Urinary bladder (tissue), 4 donors: ENCODE results near the gene BICD1. TPM values are rescaled to one million over a fixed set of nuclear protein-coding genes. Genes with fewer than 3 reads are reported as not detected.
"Not testable (repeated sequence)": the region's sequence is repeated elsewhere in the genome, so short reads cannot be mapped to it uniquely, and the experiment has no call there.

Experiments
- DNase-seq: peaks from one replicate; pipeline ENCODE4 v3.0.0-alpha.2; 2015; ENCODE audit errors: extremely low spot score
- H3K27ac ChIP-seq: one replicate; pipeline ENCODE4 v1.5.1; 2013; ENCODE audit warnings: low read depth, mild to moderate bottlenecking, moderate library complexity
- H3K36me3 ChIP-seq: one replicate; pipeline ENCODE4 v1.6.1; 2013; ENCODE audit warnings: mild to moderate bottlenecking, moderate library complexity; ENCODE audit not compliant: insufficient read depth
- H3K4me1 ChIP-seq: one replicate; pipeline ENCODE4 v1.6.1; 2013; ENCODE audit warnings: mild to moderate bottlenecking, moderate library complexity; ENCODE audit not compliant: insufficient read depth
- H3K4me3 ChIP-seq: one replicate; pipeline ENCODE4 v1.5.1; 2013; ENCODE audit warnings: low read depth, low read length
- WGBS: extraction: QIAGEN DNeasy Blood & Tissue Kit; methylation state at CpG from one replicate; pipeline ENCODE4 v1.1.7; 2013; 5-methylcytosine and 5-hydroxymethylcytosine counted together
- polyA plus RNA-seq: library from polyadenylated mRNA; stranded (reverse); fragments of 200-250 nt; gene quantifications from one replicate; pipeline ENCODE4 v1.2.3, GENCODE V29; 2013
- total RNA-seq: library from RNA; depleted of rRNA; stranded (reverse); fragments of >200 nt; gene quantifications from one replicate; pipeline ENCODE4 v1.2.3, GENCODE V29; 2014
- donor health status: healthy with polysubstance abuse.
- donor health status: healthy.

BICD1 gene
- total and polyA plus RNA-seq, 2 donors, result 8.8 to 38.1 TPM

- H3K27ac ChIP-seq, result no peak overlapping the region
- no peak for DNase-seq
- no peaks in the 10 kb centered on the region for H3K4me1 ChIP-seq
- 97% methylated on average over 3 of the region's 3 CpGs for WGBS
- H3K36me3 ChIP-seq, result no peaks in the 10 kb centered on the region
- no peak overlapping the region for H3K4me3 ChIP-seq
These were observed 21.9 kb upstream of the BICD1 start for GRCh38 chr12:32084753-32085152.

DNA sequence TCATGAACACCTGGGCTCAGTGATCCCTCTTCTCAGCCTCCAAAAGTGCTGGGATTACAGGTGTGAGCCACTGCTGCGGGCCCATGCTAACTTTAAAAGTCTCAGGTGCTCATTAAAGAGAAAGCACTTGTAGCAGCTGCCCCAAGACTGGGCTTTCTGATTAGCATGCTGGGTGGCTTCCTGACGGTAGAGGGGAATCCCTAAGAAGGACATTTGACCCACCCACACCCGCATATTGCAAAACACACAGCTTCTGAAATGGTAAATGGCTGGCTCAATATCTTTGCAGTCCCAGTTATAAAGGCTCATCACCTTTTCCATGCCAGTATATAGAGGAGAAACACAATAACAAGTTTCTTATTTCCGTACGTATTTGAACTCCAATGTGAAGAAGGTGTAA lies 19.3 kb upstream of the BICD1 start:
- DNase-seq, result no peak
- Histone ChIP-seq H3K36me3 (no peaks in the 10 kb centered on the region), H3K4me3 (no peak overlapping the region), H3K27ac (no peak overlapping the region), H3K4me1 (no peaks in the 10 kb centered on the region)
- WGBS, result 73% methylated on average over 5 of the region's 5 CpGs

GRCh38 chr12:32089156-32089555 lies 17.5 kb upstream of the BICD1 start:
- Histone ChIP-seq H3K36me3 (no peaks in the 10 kb centered on the region), H3K4me1 (no peaks in the 10 kb centered on the region), H3K27ac (no peak overlapping the region), H3K4me3 (no peak overlapping the region)
- WGBS, result 85% methylated on average over 5 of the region's 5 CpGs
- DNase-seq, result no peak

- 82% methylated on average over 3 of the region's 3 CpGs for WGBS
- no peaks in the 10 kb centered on the region for H3K4me1 ChIP-seq
- H3K27ac ChIP-seq, result no peak overlapping the region
- no peak overlapping the region for H3K4me3 ChIP-seq
- DNase-seq, result no peak
- H3K36me3 ChIP-seq, result no peaks in the 10 kb centered on the region
These were observed 17.1 kb upstream of the BICD1 start for GRCh38 chr12:32089586-32089985.

- DNase-seq, result no peak
- Histone ChIP-seq H3K4me3 (no peak overlapping the region), H3K4me1 (no peaks in the 10 kb centered on the region), H3K36me3 (no peaks in the 10 kb centered on the region), H3K27ac (no peak overlapping the region)
- 56% methylated on average over 1 of the region's 1 CpG for WGBS
These were observed 15.0 kb upstream of the BICD1 start for GRCh38 chr12:32091696-32092095.

- H3K4me3 ChIP-seq, result no peak overlapping the region
- H3K36me3 ChIP-seq, result no peaks in the 10 kb centered on the region
- H3K4me1 ChIP-seq, result no peaks in the 10 kb centered on the region
- no peak for DNase-seq
- H3K27ac ChIP-seq, result no peak overlapping the region
- 58% methylated on average over 4 of the region's 4 CpGs for WGBS
These were observed 8.5 kb upstream of the BICD1 start for GRCh38 chr12:32098112-32098511.

DNA sequence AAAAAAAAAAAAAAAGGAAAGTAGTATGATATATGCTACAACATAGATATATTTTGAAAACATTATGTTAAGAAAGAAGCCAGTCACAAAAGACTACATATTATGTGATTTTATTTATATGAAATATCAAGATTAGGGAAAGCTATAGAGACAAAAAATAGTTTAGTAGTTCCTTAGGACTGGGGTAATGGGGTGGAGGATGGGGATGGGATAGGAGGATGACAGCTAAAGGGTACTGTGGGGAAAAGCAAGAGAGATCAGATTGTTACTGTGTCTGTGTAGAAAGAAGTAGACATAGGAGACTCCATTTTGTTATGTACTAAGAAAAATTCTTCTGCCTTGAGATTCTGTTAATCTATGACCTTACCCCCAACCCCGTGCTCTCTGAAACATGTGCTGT lies 7.4 kb upstream of the BICD1 start:
- not testable (repeated sequence) for H3K4me3 ChIP-seq, H3K4me1 ChIP-seq, H3K27ac ChIP-seq, H3K36me3 ChIP-seq, DNase-seq
- WGBS, result no CpG with 5 or more reads among the region's 1 CpG

- no peak for DNase-seq
- H3K36me3 ChIP-seq, result no peaks in the 10 kb centered on the region
- no peaks in the 10 kb centered on the region for H3K4me1 ChIP-seq
- no peak overlapping the region for H3K27ac ChIP-seq
- H3K4me3 ChIP-seq, result no peak overlapping the region
- WGBS, result 95% methylated on average over 4 of the region's 4 CpGs
These were observed 6.3 kb upstream of the BICD1 start for GRCh38 chr12:32100361-32100760.

- no peaks in the 10 kb centered on the region for H3K36me3 ChIP-seq
- no peaks in the 10 kb centered on the region for H3K4me1 ChIP-seq
- WGBS, result 98% methylated on average over 5 of the region's 5 CpGs
- H3K27ac ChIP-seq, result no peak overlapping the region
- no peak overlapping the region for H3K4me3 ChIP-seq
- no peak for DNase-seq
These were observed 5.8 kb upstream of the BICD1 start for GRCh38 chr12:32100888-32101287.

DNA sequence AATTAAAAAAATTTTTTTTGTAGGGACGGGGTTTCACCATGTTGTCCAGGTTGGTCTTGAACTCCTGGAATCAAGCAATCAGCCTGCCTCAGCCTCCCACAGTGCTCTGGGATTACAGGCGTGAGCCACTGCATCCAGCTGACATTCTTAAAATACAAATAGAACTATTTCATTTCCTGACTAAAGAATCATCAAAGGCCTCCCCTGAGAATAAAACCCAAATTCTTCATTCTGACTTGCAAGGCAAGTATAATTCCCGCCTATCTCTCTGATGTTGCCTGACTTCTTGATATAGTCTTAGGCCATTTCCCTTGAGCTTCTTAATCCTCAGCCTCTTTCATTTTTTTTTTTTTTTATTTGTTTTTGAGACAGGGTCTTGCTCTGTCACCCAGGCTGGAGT lies 4.4 kb upstream of the BICD1 start:
- no peak overlapping the region for H3K27ac ChIP-seq
- no peaks in the 10 kb centered on the region for H3K36me3 ChIP-seq
- H3K4me3 ChIP-seq, result no peak overlapping the region
- no peak for DNase-seq
- H3K4me1 ChIP-seq, result no peaks in the 10 kb centered on the region
- 90% methylated on average over 3 of the region's 3 CpGs for WGBS

DNA sequence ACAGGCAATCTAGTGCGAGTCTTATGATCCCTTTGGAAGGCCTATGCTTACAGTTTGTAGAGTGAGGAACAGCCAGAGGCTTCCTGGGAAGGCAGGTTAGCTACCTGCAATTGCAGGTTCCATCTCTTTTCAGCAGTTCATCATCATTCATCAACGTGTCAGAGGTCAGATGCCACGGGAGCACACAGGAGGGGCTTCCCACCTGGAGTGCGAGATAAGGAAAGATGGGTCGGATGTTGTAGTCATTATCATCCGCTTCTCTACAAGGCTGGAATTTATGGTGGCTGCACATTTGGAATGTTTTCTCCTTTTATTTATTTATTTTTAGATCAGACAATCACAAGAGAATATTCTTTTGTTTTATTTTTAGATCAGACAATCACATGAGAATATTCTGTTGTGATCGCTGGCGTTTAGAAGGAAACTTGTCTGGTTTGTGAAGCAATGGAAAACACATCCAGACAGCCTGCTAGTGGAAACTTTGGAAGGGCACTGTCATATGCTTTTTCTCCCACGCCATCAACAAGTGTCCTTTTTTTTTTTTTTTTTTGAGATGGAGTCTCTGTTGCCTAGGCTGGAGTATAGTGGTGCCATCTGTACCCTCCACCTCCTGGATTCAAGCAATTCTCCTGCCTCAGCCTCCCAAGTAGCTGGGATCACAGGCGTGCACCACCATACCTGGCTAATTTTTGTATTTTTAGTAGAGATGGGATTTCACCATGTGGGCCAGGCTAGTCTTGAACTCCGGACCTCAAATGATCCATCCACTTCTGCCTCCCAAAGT lies 1.9 kb upstream of the BICD1 start:
- 84% methylated on average over 11 of the region's 11 CpGs for WGBS
- no peak for DNase-seq
- no peaks in the 10 kb centered on the region for H3K36me3 ChIP-seq
- H3K4me3 ChIP-seq, result no peak overlapping the region
- no peaks in the 10 kb centered on the region for H3K4me1 ChIP-seq
- H3K27ac ChIP-seq, result no peak overlapping the region

DNA sequence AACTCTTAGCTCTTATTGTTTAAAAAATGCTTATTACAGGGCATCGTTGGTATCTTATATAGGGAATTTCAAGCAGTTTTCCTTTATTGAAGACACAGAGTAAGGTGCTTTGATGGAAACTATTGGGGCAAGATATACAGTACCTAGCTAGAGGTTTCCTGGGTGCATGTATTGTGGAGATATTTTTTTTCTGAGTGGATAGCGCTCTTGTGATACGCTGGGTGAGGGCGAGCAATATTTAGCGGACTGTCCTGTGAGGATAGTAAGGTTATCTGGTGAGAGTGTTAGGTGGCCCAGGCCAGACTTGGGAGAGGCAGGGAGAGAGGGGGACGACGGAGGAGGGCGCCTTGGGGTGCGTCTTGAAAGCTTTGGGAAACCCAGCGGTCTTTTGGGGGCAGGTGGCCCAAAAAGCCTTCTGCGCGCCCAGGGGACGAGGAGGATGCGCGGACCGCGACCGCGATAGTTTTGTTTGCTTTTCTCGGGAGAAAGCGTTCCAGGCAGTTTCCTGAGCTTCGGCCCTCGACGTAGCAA lies 596 bp upstream of the BICD1 start:
- Histone ChIP-seq H3K4me1 (no peaks in the 10 kb centered on the region), H3K36me3 (no peaks in the 10 kb centered on the region), H3K27ac (peak overlapping the region; percentile 46), H3K4me3 (peak overlapping the region; percentile 92)
- WGBS, result 9% methylated on average over 24 of the region's 24 CpGs
- DNase-seq, result no peak

GRCh38 chr12:32107359-32108267 lies 966 bp downstream of the BICD1 start:
- no peaks in the 10 kb centered on the region for H3K4me1 ChIP-seq
- peak overlapping the region; percentile 47 for H3K27ac ChIP-seq
- DNase-seq, result no peak
- 9% methylated on average over 14 of the region's 14 CpGs for WGBS
- H3K4me3 ChIP-seq, result peak overlapping the region; percentile 92
- H3K36me3 ChIP-seq, result no peaks in the 10 kb centered on the region

- no peak overlapping the region for H3K4me3 ChIP-seq
- no peak for DNase-seq
- no peak overlapping the region for H3K27ac ChIP-seq
- no peaks in the 10 kb centered on the region for H3K36me3 ChIP-seq
- no peaks in the 10 kb centered on the region for H3K4me1 ChIP-seq
These were observed 2.1 kb downstream of the BICD1 start for GRCh38 chr12:32108787-32109186.
